ENCODE data around the gene ANAPC1.
"Not testable (repeated sequence)": the region's sequence is repeated elsewhere in the genome, so short reads cannot be mapped to it uniquely, and the experiment has no call there.

- TF ChIP-seq CTCF (IDR thresholded peaks at IDR 0.05); EP300 (IDR thresholded peaks at IDR 0.05; ENCODE audit: borderline replicate concordance in 1 of 2, low read depth in 1 of 2, low read length in 1 of 2); REST (IDR thresholded peaks at IDR 0.05; ENCODE audit: low read depth, low read length); NFIC (IDR thresholded peaks at IDR 0.05; ENCODE audit: borderline replicate concordance); JUND (IDR thresholded peaks at IDR 0.05); POLR2AphosphoS5 (IDR thresholded peaks at IDR 0.05; ENCODE audit: low read depth, low read length): not testable (repeated sequence)
Measured at GRCh38 chr2:111750641-111751040, 133.4 kb downstream of the ANAPC1 start.

All from SK-N-SH (cell line).